Amniotic stem cell (primary cell): Measurements from ENCODE around the gene PRSS48.
A peak's percentile ranks its signal among the peaks of the same experiment; 100 is the strongest.
"Not testable (repeated sequence)": the region's sequence is repeated elsewhere in the genome, so short reads cannot be mapped to it uniquely, and the experiment has no call there.

Experiments used
- DNase-seq: peaks from one replicate; lab custom pipeline; 2025; lab: John Stamatoyannopoulos, UW

Gene PRSS48

GRCh38 chr4:151318307-151319006 is 41.5 kb downstream of the PRSS48 start:
- DNase-seq: no peak

GRCh38 chr4:151319490-151319889 is 42.5 kb downstream of the PRSS48 start:
- DNase-seq: no peak

GRCh38 chr4:151321586-151321985 is 44.6 kb downstream of the PRSS48 start:
- no peak for DNase-seq

GRCh38 chr4:151322161-151322560 is 45.2 kb downstream of the PRSS48 start:
- DNase-seq: not testable (repeated sequence)

- DNase-seq: no peak
Observed at GRCh38 chr4:151322570-151322969, 45.6 kb downstream of the PRSS48 start.

GRCh38 chr4:151323667-151324066 is 46.7 kb downstream of the PRSS48 start:
- DNase-seq: no peak

- no peak for DNase-seq
Observed at GRCh38 chr4:151324124-151324751, 47.3 kb downstream of the PRSS48 start.

GRCh38 chr4:151324752-151325110 is 47.8 kb downstream of the PRSS48 start:
- DNase-seq: peak; percentile 47

GRCh38 chr4:151325111-151325948 is 48.4 kb downstream of the PRSS48 start, which contains the start of gene SH3D19:
Gene SH3D19, minus strand, starts transcription at chr4:151325605. Its CDS starts 253 bp downstream, at chr4:151325352.
- DNase-seq: peak; percentile 14

GRCh38 chr4:151325949-151326246 is 48.9 kb downstream of the PRSS48 start:
- no peak for DNase-seq

GRCh38 chr4:151329217-151330007 is 52.5 kb downstream of the PRSS48 start:
- DNase-seq: no peak

GRCh38 chr4:151331276-151332042 is 54.5 kb downstream of the PRSS48 start:
- no peak for DNase-seq

GRCh38 chr4:151339467-151339866 is 62.5 kb downstream of the PRSS48 start:
- DNase-seq: no peak

- DNase-seq: no peak
Observed at GRCh38 chr4:151340751-151341385, 63.9 kb downstream of the PRSS48 start.
